ENCODE measurements around the gene FIBIN. TPM values are rescaled to one million over a fixed set of nuclear protein-coding genes. Genes with fewer than 3 reads are reported as not detected.

The FIBIN gene
- total and polyA plus RNA-seq, 4 donors = 1.6 to 3.7 (median 2.2) TPM

DNA sequence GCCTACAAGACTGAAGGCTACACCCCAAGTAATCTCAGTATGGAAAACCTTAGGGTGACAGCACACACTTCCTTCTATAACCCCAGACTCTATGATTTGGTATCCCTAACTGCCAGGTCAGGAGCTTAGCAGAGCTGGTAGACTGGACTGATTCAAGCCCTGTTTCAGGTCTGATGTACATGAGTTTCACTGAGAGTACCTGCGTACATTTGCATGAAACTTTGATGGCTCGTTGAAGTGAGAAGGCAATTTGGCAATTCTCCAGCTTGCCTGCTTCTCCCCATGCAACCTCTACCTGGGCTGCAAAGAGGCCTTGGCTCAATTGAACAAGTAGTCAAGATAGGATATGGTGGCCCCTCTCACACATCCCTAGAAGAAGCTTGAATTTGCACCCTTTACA, 10.2 kb downstream of the FIBIN start:
- 95% methylated on average over 2 of the region's 2 CpGs for WGBS
- Histone ChIP-seq H3K9ac (ENCODE audit: low read depth in 1 of 2, low read length in 2 of 2) (no peak overlapping the region), H3K36me3 (ENCODE audit: control insufficient read depth in 4 of 4, insufficient read depth in 3 of 4, low read depth in 1 of 4, low read length in 3 of 4) (no peaks in the 10 kb centered on the region), H3K9me3 (ENCODE audit: control insufficient read depth in 4 of 4, low read length in 3 of 4) (no peaks in the 10 kb centered on the region), H3K4me1 (ENCODE audit: control insufficient read depth in 4 of 4, insufficient read depth in 4 of 4, low read length in 3 of 4) (no peaks in the 10 kb centered on the region), H3K27ac (ENCODE audit: low read depth in 1 of 2, low read length in 2 of 2) (no peak overlapping the region), H3K27me3 (ENCODE audit: control insufficient read depth in 4 of 4, insufficient read depth in 4 of 4, low read length in 3 of 4) (no peaks in the 10 kb centered on the region), H3K4me3 (ENCODE audit: low read depth in 1 of 3, low read length in 3 of 3) (no peak overlapping the region)
- no peak for DNase-seq (ENCODE audit: low spot score)
- TF ChIP-seq FOXA2 (IDR thresholded peaks at IDR 0.05) = no peak
- no peak for TF ChIP-seq SP1 (IDR thresholded peaks at IDR 0.05)
- TF ChIP-seq HNF4A (conservative IDR thresholded peaks at IDR 0.05) = no peak
- TF ChIP-seq, protein P1, sequence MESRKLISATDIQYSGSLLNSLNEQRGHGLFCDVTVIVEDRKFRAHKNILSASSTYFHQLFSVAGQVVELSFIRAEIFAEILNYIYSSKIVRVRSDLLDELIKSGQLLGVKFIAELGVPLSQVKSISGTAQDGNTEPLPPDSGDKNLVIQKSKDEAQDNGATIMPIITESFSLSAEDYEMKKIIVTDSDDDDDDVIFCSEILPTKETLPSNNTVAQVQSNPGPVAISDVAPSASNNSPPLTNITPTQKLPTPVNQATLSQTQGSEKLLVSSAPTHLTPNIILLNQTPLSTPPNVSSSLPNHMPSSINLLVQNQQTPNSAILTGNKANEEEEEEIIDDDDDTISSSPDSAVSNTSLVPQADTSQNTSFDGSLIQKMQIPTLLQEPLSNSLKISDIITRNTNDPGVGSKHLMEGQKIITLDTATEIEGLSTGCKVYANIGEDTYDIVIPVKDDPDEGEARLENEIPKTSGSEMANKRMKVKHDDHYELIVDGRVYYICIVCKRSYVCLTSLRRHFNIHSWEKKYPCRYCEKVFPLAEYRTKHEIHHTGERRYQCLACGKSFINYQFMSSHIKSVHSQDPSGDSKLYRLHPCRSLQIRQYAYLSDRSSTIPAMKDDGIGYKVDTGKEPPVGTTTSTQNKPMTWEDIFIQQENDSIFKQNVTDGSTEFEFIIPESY (IDR thresholded peaks at IDR 0.05) = no peak
- no peak for TF ChIP-seq ATF3 (IDR thresholded peaks at IDR 0.05)
- no peak for TF ChIP-seq RAD21 (IDR thresholded peaks at IDR 0.05)
- TF ChIP-seq FOXA1 (IDR thresholded peaks at IDR 0.05) = no peak
- no peak for TF ChIP-seq CTCF (IDR thresholded peaks at IDR 0.05; ENCODE audit: low read depth, low read length, missing input control)
- TF ChIP-seq YY1 (IDR thresholded peaks at IDR 0.05) = no peak
- no peak for TF ChIP-seq REST (IDR thresholded peaks at IDR 0.05)
- no peak for TF ChIP-seq HNF4G (IDR thresholded peaks at IDR 0.05)
- TF ChIP-seq, protein P2, sequence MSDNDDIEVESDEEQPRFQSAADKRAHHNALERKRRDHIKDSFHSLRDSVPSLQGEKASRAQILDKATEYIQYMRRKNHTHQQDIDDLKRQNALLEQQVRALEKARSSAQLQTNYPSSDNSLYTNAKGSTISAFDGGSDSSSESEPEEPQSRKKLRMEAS (IDR thresholded peaks at IDR 0.05) = no peak
- no peak for TF ChIP-seq GABPA (IDR thresholded peaks at IDR 0.05 in 1 of 2, conservative IDR thresholded peaks at IDR 0.05 in 1 of 2)
- no peak for TF ChIP-seq JUND (IDR thresholded peaks at IDR 0.05)
- TF ChIP-seq TAF1 (conservative IDR thresholded peaks at IDR 0.05) = no peak
- no peak for TF ChIP-seq EGR1 (IDR thresholded peaks at IDR 0.05; ENCODE audit: low read depth in 2 of 2)
- no peak for TF ChIP-seq RXRA (IDR thresholded peaks at IDR 0.05)
- TF ChIP-seq NR2F2 (IDR thresholded peaks at IDR 0.05) = no peak

Measured in liver (tissue), 9 donors.